Ecto neural progenitor cell (in vitro differentiated cells): ENCODE data around the gene NTM.

ENCODE experiments used
- DNase-seq: peaks from one replicate; pipeline ENCODE4 v3.0.0-alpha.2; 2018; ENCODE audit warnings: low spot score

NTM gene

DNA sequence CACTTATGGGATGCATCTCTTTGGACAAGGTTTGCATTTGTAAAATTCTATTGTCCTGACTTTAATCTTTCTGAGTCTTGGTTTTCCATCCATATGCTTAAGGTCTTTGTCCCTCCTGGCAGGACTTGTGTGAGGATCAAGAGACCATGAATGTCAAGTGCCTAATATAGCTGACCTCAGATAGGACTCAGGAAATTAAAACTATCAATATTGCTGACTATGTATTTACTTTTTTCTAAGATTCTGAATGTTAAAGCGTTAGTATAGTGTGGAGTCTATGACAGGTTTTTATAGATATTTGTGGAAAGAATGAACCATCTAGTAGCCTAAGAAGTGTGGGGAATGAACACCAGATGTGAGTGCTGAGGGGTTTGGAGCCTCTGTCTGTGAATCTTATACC is 637.8 kb downstream of the NTM start:
- no peak for DNase-seq

DNA sequence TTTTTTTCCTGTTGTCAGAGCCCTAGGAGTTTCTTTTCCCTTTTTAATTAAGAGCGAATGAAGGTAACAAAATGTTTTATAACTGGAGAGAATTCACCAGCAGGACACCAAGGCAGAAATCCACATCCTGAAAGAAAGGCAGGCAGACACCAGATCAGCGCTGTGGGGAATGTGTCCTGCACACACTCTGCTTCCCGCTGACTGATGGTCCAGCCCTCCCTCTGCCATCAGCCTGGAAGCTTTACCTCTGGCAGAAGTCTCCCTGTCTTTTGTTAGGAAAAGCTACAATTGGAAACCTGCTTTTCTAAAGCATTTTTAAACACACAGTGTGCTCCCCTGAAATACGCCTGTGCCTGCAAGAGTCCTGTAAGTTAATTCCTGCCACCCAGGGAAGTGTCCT is 638.5 kb downstream of the NTM start:
- no peak for DNase-seq

DNA sequence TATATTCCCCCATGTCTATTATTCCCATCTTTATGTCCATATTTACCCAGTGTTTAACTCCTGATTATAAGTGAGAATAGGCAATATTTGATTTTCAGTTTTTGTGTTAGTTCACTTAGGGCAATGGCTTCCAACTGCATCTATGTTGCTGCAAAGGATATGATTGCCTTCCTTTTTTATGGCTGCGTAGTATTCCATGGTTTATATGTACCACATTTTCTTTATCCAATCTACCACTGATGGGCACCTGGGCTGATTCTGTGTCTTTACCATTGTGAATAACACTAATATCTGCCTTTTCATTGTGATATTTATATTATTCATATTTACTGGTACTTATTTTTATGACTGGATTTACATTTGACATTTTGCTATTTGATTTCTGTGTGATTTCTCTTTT is 649.6 kb downstream of the NTM start:
- no peak for DNase-seq

DNA sequence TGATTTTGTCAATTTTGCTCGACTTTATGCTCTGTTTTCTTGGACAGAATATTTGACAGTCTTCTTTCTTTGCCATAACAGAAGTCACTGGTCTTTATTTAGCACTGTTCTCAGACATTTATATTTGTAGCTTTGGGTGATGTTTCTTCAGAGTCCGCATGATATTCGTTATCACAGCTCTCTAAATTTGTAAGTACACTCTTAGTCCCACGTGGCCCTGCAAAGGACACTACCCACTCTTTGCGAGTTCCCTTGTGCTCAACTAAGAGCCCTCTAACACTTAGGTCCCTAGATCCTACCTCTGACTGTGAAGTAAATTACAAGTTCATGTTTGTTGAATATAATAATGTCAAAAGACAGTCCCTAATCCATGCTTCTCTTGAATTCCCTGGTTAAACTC is 651.9 kb downstream of the NTM start:
- DNase-seq: no peak

DNA sequence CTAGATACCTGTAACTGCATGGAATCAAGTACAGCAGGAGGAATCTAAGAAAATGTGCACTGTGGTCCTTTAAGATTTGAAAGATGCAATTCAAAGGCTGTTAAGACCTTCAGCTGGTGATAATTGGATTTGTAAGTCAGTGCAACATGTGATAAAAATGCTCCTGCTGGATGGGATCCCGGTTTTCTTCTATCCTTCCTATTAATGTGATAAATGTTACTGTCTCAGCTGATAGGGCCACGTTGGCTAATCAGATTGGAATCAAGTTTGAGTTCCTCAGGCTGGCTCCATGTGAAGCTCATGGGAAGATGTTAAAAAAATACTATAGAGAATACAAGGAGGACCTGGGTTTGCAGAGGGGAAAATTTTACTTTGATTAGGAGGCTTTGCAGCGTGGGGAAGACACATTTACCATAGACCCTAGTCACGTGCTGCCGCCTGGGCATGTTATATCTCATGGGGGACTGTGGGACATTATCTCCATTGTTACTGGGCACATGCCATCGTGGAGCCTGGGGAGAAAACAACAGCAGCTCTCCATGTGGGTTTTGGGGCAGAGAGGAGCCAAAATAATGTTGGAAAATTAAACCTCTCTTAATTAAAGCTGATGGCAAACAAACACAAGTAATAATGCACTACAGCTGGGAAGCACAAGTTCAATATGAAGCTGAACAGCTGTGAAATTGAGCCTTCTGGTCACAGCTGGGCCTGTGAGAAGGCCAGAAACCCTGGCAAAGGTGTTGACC is 652.5 kb downstream of the NTM start:
- no peak for DNase-seq

DNA sequence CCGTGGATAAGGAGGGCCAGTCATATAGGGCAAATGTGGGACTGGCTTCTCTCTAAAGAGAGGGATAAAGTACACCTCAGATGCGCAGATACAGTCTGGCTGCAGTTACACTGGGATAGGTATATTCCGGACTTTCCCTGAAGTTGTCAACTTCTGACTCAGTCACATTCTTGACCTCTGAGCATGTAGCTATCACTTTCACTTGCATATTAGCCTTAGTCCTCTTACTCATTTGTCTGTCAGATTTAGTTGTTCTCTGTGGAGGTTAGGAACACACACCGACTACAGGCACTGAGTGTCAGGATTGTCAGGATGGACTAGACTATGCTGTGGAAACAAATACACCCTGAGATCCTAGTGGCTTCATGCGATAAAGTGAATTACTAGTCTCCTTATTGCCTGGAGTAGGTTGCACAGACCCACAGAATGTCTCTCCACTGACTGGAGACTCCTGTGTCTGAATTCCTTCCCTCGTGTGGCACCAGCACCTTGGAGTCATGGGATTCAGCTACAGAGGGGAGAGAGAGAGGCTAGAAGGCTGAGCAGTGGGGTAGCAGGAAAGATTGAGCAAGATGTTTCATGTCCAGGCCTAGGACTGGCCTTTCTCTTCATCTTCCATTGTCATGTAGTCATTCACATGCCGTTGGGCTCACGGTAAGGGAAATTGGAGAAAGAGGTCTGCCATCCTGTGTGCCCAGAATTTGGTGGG is 654.3 kb downstream of the NTM start:
- no peak for DNase-seq

DNA sequence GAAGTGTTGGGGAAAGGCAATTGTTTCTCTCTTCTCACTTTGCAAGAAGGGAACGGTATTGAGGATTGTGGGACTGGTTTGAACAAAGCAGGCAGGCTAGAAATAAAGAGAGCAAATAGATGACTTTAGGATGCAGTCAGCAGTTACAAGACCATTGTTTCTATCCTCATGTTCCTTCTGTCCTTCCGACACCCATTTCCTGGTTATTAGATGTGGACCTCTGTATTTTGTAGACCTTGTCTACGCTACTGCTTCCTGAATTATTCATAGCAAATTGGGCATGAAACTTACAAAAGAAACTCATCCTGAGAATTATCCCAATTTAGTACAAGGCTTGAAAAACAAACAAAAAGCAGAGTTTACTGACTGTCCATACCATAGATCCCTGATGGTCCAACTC is 656.3 kb downstream of the NTM start:
- DNase-seq: no peak

DNA sequence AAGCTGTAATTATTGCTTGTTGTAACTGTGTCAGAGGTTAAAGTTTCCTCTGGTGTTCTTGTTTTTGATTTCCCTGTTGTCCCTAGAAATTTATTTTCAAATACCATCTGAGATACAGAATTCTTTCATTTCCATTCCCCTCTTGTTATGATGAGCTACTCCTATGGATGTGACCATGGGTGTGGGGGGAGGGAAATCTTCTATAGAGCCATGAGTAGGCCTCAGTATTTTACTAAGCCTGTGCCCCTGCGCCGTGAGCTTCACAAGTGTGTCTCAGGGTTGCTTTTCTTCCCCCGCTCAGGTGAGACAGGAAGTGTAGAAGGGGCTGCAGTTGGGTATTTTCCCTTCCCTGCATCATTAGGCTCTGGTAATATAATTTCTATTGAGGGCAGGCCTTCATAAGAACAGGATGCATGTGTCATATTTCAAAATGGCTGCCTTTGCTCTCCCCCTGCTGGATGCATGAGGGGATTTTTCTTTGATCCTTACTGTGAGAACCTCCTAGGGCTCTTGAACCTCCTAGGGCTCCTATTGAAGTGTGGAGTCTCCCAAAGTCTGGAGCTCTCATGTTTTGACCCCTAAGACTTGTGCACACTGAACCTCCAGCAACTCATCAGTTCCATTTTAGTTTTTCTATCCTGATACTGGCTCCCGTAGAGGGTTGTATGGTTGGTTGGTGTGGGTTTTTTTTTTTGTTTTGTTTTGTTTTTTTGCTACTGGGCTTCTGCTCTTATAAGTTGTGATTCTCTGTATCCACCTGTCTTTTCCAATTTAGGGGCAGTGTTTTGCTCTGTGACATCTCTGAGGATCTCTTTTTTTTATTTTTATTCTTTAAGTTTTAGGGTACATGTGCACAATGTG is 658.2 kb downstream of the NTM start:
- no peak for DNase-seq

DNA sequence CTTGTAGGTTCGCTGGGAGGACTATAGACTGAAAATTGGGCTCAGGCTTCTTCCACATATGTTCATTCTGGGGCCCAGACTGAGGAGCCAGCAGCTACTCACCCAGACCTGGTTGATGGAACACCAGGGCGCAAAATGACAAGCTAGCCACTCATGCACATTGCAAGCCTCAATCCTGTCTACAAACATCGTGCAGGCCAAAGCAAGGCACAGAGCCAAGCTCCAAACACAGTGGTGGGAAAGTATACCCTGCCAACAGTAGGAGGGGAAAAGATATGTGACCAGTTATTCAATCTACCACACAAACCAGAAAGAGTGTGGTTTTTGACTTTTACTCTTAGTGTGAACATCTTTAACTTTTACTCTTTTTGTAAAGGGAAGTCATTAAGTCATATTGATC is 660.5 kb downstream of the NTM start:
- DNase-seq: no peak

DNA sequence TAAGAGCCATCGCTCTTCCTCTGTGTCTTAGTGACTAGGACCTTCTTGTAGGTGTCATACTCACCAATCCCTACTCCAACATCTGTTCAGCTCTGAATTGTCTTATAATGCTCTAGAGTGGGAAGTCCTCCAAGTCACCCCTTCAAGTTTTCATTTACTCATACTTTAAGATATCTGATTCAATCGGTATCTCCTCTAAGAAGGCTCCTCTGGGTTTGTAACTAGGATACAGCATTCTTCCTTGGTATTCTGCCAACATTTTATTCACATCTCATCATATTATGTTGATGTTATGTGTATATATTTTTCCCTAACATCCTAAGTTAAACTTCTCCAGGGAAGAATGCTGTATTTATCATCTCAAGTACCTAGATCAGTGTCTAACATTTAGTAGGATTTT is 662.1 kb downstream of the NTM start:
- no peak for DNase-seq

DNA sequence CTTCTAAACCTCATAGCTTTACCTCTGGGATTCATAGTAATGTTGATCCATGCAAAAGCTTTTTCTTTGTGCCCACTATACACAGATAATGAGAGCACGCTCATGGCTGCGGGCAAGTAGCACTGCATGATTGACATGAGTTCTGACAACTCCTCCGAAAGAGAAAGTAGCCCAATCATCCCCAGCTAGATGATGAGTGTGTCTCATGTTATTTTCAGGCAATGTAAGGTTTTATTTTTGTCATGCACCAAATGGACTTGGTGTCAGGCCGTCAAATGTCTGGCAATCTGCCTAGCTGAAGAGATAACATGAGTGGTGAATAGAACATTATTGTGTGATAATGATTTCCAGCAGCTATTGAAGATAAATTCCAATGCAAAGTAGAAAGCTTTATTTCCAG is 662.6 kb downstream of the NTM start:
- DNase-seq: no peak

DNA sequence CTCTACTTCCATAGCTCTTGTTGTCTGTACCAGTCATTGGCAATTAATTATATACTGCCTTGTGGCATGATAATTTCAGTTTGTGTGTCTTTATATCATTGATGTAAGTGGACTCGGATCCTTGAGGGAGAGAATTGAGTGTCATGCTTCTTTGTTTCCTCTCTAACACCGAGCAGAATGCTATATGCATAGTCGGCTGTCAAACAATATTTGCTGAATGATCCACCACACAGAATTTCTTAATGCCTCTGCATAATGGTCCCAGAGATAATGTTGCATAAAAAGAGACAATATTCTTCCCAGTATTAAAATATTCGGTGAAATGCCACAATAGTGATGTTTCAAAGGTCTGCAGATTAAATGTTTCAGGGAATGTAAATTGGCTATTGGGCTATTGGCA is 664.8 kb downstream of the NTM start:
- DNase-seq: no peak

DNA sequence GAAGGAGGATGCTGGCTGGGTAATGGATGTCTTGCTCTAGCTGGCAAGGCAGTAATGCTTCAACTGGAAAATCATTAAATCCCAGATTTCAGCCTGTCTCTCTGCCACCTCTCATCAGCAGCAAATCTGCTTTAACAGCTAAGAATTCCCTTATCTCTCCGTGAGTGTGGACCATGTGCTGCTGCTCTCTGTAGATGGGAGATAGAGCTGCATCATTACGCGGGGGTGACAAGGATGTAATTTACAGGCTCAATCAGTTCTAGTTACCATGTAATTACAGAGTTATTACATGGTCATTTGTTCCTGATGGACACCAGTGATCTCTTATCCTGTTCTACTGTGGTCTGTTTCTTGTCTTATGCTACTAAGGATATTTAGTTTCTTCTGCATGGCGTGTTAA is 665.4 kb downstream of the NTM start:
- no peak for DNase-seq

DNA sequence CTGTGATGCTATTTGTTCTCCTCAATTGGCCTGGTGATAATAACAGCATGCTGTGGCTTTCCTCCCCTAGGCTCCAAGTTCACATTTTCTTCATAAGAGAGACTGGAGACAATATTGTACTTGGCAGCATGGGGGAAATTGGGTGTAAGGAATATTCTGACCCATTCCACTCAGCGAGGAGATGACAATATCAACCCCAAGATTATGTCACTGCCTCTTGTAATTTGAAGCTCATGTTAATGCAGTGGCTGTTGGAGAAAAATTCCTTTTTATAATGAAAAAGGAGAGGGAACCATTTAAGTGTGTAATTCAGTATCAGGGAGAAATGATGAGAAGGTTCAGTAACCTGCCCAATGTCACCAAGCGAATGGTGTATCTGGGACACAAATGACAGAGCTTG is 665.8 kb downstream of the NTM start:
- no peak for DNase-seq

DNA sequence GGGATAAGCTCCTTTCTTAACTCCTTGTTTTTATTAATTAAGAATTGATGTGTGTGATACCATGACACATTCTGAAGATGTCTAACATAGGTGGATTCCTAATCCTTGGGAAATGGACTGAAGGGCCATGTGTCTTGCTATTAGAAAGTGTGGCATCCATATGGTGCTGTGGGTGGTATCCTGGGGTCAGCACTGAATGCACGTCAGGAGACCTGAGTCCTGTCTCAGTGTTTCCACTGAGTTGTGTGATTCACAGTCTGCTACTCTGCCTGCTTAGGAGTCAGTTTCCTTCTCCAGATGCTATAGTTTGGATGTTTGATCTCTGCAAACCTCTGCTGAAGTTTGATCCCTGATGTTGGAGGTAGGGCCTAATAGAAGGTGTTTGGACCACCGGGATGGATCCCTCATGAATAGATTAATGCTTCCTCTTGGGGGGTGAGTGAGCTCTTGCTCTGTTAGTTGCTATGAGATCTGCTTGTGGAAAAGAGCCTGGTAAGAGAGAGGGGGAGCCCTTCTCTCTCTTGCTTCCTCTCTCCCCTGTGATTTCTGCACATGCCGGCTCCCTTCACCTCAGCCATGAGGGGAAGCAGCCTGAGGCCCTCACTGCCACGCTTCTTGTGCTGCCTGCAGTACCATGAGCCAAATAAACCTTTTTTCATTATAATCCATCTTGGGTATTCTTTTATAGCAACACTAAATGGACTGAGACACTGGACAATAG is 666.5 kb downstream of the NTM start:
- DNase-seq: no peak

DNA sequence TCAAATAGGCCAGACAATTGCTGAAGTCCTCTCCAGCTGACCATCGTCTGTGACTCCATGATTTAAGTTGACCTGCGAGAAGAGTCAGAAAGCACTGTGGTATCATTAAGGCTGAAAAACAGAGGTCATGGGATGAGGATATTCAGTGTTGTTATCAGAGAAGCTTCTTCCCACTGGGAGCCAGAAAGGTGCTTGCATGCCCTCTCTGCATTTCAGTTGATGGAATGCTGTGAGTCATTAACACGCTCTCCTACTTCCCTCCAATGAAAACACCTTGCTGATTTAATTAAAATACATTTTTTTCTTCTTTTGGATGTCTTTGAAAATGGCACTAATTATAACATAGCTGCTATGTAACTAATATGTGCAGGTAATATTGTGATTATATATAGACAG is 667.0 kb downstream of the NTM start:
- DNase-seq: no peak

DNA sequence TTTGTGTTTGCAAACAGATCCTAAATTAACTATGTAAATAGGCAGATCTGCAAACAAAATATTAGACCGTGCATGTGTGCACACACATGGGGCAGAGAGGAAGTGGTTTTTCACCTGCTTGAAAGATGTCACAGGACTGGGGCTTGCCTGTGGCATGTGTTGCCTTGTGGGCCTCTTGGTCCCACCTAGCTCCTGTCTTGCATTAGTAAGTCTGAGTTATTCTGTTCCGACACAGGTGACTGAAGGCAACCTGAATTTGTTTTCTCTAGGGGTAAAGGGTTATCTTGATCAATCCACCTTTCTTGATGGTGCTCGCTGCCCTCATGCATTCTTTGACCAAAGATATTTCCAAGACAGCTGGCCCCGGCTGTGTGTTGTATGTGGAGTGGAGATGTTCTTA is 667.5 kb downstream of the NTM start:
- DNase-seq: no peak

DNA sequence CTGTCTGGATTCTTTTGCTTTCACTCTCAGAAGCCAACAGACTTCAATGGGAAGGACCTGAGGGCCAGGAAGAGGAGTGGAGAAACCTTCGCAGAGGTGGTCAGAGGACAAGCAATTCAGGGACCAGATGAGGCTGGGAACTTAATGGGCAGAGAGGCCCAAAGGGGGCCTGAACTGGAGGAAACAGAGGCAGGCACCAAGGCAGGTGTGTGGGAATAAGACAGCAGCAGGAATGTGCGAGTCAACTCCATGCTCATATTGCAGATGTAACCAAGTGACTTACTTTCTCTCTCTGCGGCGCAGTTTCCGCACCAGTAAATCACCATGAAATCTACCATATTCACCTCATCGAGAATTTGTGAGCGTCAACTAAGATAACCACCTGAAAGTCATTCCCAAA is 669.1 kb downstream of the NTM start:
- DNase-seq: no peak

DNA sequence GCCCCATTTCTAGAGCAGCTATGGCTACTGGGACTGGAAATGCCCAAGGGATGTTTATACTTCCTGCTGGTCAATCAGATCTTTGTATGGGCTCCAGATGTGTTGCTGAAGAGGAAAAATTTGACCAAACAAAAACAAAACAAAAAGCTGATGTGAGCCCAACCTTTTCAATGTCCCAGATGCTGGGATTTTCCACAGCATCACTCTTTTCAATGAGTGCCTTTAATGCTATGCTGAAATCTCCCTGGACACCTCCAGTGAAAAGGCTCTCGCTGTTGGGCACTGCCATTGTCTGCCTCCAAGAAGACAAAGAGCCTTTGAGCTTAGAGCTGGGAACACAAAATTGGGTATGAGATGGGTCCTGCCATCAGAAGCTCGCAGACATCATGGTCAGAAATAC is 671.9 kb downstream of the NTM start:
- no peak for DNase-seq

DNA sequence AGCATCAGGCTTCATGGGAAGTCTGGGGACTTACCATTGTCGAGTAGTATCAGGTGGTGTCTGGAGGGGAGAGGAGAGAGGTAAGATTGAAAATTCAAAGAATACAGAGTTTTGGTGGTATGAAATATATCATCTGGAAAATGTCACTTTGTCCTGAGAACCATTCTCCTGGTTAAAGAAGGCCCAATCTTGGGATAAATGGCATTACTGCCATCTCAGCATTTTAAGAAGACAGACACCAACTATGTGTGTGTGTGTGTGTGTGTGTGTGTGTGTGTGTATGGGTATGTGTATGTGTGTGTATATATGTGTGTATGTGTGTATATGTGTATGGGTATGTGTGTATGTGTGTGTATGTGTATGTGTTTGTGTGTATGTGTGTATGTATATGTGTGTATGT is 673.3 kb downstream of the NTM start:
- no peak for DNase-seq

DNA sequence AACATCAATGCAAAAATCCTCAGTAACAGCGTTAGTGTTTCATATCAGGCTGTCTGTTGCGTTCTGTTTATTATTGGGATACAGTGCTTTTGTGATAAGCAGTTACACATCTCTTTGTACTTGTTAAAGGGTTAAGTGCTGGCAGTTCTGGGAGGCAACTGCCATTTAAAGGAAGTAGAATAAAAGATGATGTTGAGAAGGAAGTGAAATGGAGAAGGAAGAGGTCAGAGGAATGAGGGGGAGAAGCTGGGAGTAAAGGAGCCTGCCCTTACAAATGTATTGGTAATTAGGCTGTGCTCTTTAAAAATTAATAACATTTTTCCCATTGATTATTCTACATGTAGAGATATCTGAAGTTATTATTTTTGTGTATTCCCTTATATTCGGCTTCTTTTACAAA is 674.7 kb downstream of the NTM start:
- no peak for DNase-seq

DNA sequence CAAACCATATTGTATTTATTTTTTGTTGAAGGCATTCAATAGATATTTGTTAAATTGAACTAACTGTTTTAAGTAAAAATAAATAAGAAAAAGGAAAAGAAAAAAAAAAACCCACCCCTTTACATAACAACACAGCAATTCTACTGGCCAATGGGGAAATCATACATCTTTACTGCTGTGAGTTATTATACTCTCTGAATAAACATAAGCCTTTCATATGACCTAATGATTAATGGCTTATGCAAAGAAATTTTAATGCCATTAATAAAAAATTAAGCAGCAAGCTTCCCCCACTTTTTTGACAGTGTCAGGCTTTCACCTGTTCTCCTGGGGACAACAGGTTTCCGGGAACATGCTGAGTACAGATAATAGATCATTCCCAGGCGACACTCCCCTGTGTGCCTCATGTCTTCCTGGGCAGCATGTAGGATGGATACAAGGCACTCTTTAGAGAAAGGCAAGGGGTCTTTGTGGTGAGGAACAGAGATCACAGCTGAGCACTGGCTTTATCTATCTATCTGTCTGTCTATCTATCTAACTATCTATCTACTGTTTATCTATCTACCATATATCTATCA is 676.0 kb downstream of the NTM start:
- DNase-seq: no peak
